H9 (cell line): ENCODE measurements around the gene HOXD11. TPM values are rescaled to one million over a fixed set of nuclear protein-coding genes. Genes with fewer than 3 reads are reported as not detected.

Source experiments
- DNase-seq: peaks from one replicate; pipeline ENCODE4 v3.0.0-alpha.2; 2017
- H2AFZ ChIP-seq: one replicate; pipeline ENCODE4 v1.6.1; 2013; ENCODE audit warnings: mild to moderate bottlenecking, low read length, control low read depth, moderate library complexity
- H2AK5ac ChIP-seq: 2 replicates; pipeline ENCODE4 v1.6.1; 2013; ENCODE audit warnings: low read length, control low read depth, mixed read lengths; ENCODE audit not compliant: insufficient read length
- H2BK120ac ChIP-seq: one replicate; pipeline ENCODE4 v1.6.1; 2013; ENCODE audit warnings: low read depth, mild to moderate bottlenecking, low read length, control low read depth, inconsistent platforms; ENCODE audit not compliant: poor library complexity, severe bottlenecking
- H2BK12ac ChIP-seq: 2 replicates; pipeline ENCODE4 v1.6.1; 2013; ENCODE audit warnings: low read length, control low read depth, mixed read lengths, low read depth; ENCODE audit not compliant: insufficient read length
- H2BK15ac ChIP-seq: 2 replicates; pipeline ENCODE4 v1.6.1; 2013; ENCODE audit warnings: low read depth, low read length, control low read depth
- H2BK20ac ChIP-seq: one replicate; pipeline ENCODE4 v1.6.1; 2013; ENCODE audit warnings: low read depth, mild to moderate bottlenecking, low read length, control low read depth, inconsistent platforms; ENCODE audit not compliant: poor library complexity, severe bottlenecking
- H2BK5ac ChIP-seq: 2 replicates; pipeline ENCODE4 v1.6.1; 2013; ENCODE audit warnings: low read length, control low read depth, mixed read lengths; ENCODE audit not compliant: insufficient read length
- H3K14ac ChIP-seq: 2 replicates; pipeline ENCODE4 v1.6.1; 2013; ENCODE audit warnings: low read length, control low read depth; ENCODE audit not compliant: insufficient read depth
- H3K18ac ChIP-seq: 2 replicates; pipeline ENCODE4 v1.6.1; 2013; ENCODE audit warnings: low read depth, mild to moderate bottlenecking, mixed read lengths, low read length, control low read depth; ENCODE audit not compliant: insufficient read length
- H3K23ac ChIP-seq: 2 replicates; pipeline ENCODE4 v1.6.1; 2013; ENCODE audit warnings: low read length, control low read depth, mixed read lengths, low read depth; ENCODE audit not compliant: insufficient read length
- H3K23me2 ChIP-seq: 2 replicates; pipeline ENCODE4 v1.6.1; 2013; ENCODE audit warnings: low read depth, mild to moderate bottlenecking, mixed read lengths, low read length, control low read depth; ENCODE audit not compliant: insufficient read length, poor library complexity, severe bottlenecking
- H3K27ac ChIP-seq: 2 replicates; pipeline ENCODE4 v1.5.1; 2013; ENCODE audit warnings: low read length, control low read depth, mixed read lengths, low read depth; ENCODE audit not compliant: insufficient read length
- H3K27me3 ChIP-seq: 2 replicates; pipeline ENCODE4 v1.6.1; 2013; ENCODE audit warnings: low read length, control low read depth, inconsistent platforms; ENCODE audit not compliant: insufficient read depth
- H3K4ac ChIP-seq: 2 replicates; pipeline ENCODE4 v1.6.1; 2013; ENCODE audit warnings: low read depth, mild to moderate bottlenecking, control low read depth, inconsistent platforms, low read length, moderate library complexity
- H3K4me1 ChIP-seq: 2 replicates; pipeline ENCODE4 v1.6.1; 2013; ENCODE audit warnings: low read length, control low read depth, inconsistent platforms; ENCODE audit not compliant: insufficient read depth
- H3K4me2 ChIP-seq: 2 replicates; pipeline ENCODE4 v1.6.1; 2013; ENCODE audit warnings: low read length, control low read depth, mixed read lengths; ENCODE audit not compliant: insufficient read length, insufficient read depth
- H3K56ac ChIP-seq: 2 replicates; pipeline ENCODE4 v1.6.1; 2013; ENCODE audit warnings: low read depth, mild to moderate bottlenecking, mixed read lengths, low read length, control low read depth; ENCODE audit not compliant: insufficient read length
- H3K79me1 ChIP-seq: 2 replicates; pipeline ENCODE4 v1.6.1; 2013; ENCODE audit warnings: low read depth, mild to moderate bottlenecking, moderate library complexity, low read length, control low read depth, inconsistent platforms; ENCODE audit not compliant: insufficient read depth, poor library complexity, severe bottlenecking
- H3K79me2 ChIP-seq: 2 replicates; pipeline ENCODE4 v1.6.1; 2013; ENCODE audit warnings: low read length, control low read depth, inconsistent platforms; ENCODE audit not compliant: insufficient read depth
- H3K9ac ChIP-seq: 2 replicates; pipeline ENCODE4 v1.6.1; 2013; ENCODE audit warnings: low read length, control low read depth, mixed read lengths; ENCODE audit not compliant: insufficient read length; ENCODE audit errors: extremely low read depth
- H3K9me3 ChIP-seq: one replicate; pipeline ENCODE4 v1.6.1; 2013; ENCODE audit warnings: low read depth, low read length, inconsistent platforms; ENCODE audit not compliant: control insufficient read depth
- H3T11ph ChIP-seq: one replicate; pipeline ENCODE4 v1.6.1; 2013; ENCODE audit warnings: mild to moderate bottlenecking, low read length, control low read depth, inconsistent platforms
- H4K20me1 ChIP-seq: one replicate; pipeline ENCODE4 v1.6.1; 2013; ENCODE audit not compliant: control insufficient read depth, insufficient read length, insufficient read depth
- H4K5ac ChIP-seq: 2 replicates; pipeline ENCODE4 v1.6.1; 2013; ENCODE audit warnings: low read depth, mild to moderate bottlenecking, mixed read lengths, low read length, control low read depth; ENCODE audit not compliant: insufficient read length
- H4K8ac ChIP-seq: replicated peaks from 2 replicates; pipeline ENCODE4 v1.6.1; 2013; ENCODE audit warnings: low read length, control low read depth, mixed read lengths, low read depth; ENCODE audit not compliant: insufficient read length
- H4K91ac ChIP-seq: 2 replicates; pipeline ENCODE4 v1.6.1; 2013; ENCODE audit warnings: low read depth, mild to moderate bottlenecking, moderate library complexity, mixed read lengths, low read length, control low read depth; ENCODE audit not compliant: insufficient read length
- H3K27ac Mint-ChIP-seq, 3 experiments: 2 replicates in 2 of 3; 3 replicates in 1 of 3; pipeline ENCODE4 v1.8.0; 2020 to 2021; ENCODE audit warnings: mixed read lengths in 3 of 3, mild to moderate bottlenecking in 1 of 3, moderate library complexity in 1 of 3
- H3K27me3 Mint-ChIP-seq: 2 replicates; pipeline ENCODE4 v1.8.0; 2021; ENCODE audit warnings: low read depth, mild to moderate bottlenecking, moderate library complexity, mixed read lengths
- H3K36me3 Mint-ChIP-seq, 3 experiments: 2 replicates in 2 of 3; 3 replicates in 1 of 3; pipeline ENCODE4 v1.8.0; 2020 to 2021; ENCODE audit warnings: low read depth in 3 of 3, mixed read lengths in 3 of 3; ENCODE audit not compliant: insufficient read depth in 1 of 3
- H3K4me1 Mint-ChIP-seq, 2 experiments: 2 replicates each; pipeline ENCODE4 v1.8.0; 2020; ENCODE audit warnings: mixed read lengths in 2 of 2
- H3K4me3 Mint-ChIP-seq, 2 experiments: 2 replicates in 1 of 2; 3 replicates in 1 of 2; pipeline ENCODE4 v1.8.0; 2020 to 2021; ENCODE audit warnings: mild to moderate bottlenecking in 2 of 2, mixed read lengths in 2 of 2, moderate library complexity in 1 of 2
- H3K9me3 Mint-ChIP-seq, 2 experiments: 2 replicates in 1 of 2; 3 replicates in 1 of 2; pipeline ENCODE4 v1.8.0; 2020; ENCODE audit warnings: mild to moderate bottlenecking in 2 of 2, mixed read lengths in 2 of 2, moderate library complexity in 1 of 2
- WGBS: extraction: QIAGEN DNeasy Blood & Tissue Kit; methylation state at CpG from one replicate; pipeline ENCODE4 v1.1.7; 2013; ENCODE audit warnings: missing lambda C conversion rate, low lambda C conversion rate, mixed read lengths; ENCODE audit not compliant: insufficient read length; ENCODE audit errors: extremely low coverage; 5-methylcytosine and 5-hydroxymethylcytosine counted together
- total RNA-seq: library from RNA; stranded (reverse); gene quantifications from 2 replicates; pipeline ENCODE4 v1.2.1, GENCODE V29; 2021
- TF ChIP-seq, protein P1 (sequence below): fragments of 200-600 bp; sonication (generic); conservative IDR thresholded peaks from 3 replicates; pipeline ENCODE4 v1.8.0; 2021; ENCODE audit warnings: antibody characterized with exemption, mild to moderate bottlenecking

The HOXD11 gene
- total RNA-seq, 1 experiment from 2014 or later, result not detected

DNA sequence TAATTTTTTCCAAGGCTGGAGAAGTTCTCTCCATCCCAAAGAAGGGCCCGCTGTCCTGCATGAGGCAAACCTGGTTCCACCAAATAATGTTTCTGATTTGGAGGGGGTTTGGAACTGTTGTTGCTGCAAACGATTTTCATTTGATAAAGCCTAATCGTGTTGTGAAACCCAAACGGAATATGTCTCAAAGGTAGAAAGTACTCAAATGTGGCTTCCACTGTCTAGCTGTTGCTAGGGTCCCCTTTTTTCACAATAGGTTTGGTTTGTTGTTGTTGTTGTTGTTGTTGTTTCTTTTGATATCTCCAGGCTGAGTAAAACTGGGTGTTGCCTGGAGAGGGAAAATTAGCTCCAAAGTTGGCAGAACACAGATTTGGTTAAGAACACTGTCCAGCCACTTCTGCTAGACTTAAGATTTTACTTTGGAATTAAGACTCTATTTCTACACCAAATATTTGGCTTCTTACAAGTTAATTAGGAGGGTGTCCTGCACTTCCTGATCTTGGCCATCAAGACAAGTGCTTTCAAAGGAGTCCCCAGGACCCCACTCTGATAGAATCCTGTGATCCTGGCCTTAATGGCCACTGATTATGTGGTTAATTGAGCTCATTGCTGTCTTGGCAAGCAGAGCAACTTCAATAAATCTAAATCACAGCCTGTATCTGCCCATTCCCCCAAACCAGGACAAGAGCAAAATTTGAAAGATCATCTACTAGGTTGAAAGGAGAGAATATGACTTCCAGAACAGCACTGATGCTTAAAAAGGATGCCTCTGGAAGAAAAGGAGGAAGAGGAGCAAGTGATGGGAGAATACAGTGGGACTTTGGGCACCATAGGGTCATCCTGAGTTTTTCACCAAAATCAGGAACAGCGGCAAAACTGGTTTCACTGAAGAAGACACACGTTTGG is 17.9 kb upstream of the HOXD11 start:
- peaks cover 98% of the 10 kb centered on the region for H3K27me3 Mint-ChIP-seq
- H4K20me1 ChIP-seq, result no peaks in the 10 kb centered on the region
- no peak overlapping the region for H4K91ac ChIP-seq
- H3K18ac ChIP-seq, result no peak overlapping the region
- H2BK120ac ChIP-seq, result no peak overlapping the region
- H3T11ph ChIP-seq, result no peak overlapping the region
- no peak overlapping the region for H3K14ac ChIP-seq
- H3K4me3 Mint-ChIP-seq, result no peak overlapping the region
- no peaks in the 10 kb centered on the region for H3K23me2 ChIP-seq
- peaks cover 11 to 32% of the 10 kb centered on the region in 2 experiments for H3K4me1 Mint-ChIP-seq
- WGBS, result no CpG with 5 or more reads among the region's 6 CpGs
- H4K5ac ChIP-seq, result no peak overlapping the region
- H2BK20ac ChIP-seq, result no peak overlapping the region
- no peaks in the 10 kb centered on the region for H3K79me1 ChIP-seq
- no peak overlapping the region for H3K27ac ChIP-seq
- H2AK5ac ChIP-seq, result no peak overlapping the region
- H3K4ac ChIP-seq, result no peak overlapping the region
- H2BK5ac ChIP-seq, result no peak overlapping the region
- H3K27ac Mint-ChIP-seq, result no peak overlapping the region
- H3K79me2 ChIP-seq, result no peaks in the 10 kb centered on the region
- TF ChIP-seq, protein P1, sequence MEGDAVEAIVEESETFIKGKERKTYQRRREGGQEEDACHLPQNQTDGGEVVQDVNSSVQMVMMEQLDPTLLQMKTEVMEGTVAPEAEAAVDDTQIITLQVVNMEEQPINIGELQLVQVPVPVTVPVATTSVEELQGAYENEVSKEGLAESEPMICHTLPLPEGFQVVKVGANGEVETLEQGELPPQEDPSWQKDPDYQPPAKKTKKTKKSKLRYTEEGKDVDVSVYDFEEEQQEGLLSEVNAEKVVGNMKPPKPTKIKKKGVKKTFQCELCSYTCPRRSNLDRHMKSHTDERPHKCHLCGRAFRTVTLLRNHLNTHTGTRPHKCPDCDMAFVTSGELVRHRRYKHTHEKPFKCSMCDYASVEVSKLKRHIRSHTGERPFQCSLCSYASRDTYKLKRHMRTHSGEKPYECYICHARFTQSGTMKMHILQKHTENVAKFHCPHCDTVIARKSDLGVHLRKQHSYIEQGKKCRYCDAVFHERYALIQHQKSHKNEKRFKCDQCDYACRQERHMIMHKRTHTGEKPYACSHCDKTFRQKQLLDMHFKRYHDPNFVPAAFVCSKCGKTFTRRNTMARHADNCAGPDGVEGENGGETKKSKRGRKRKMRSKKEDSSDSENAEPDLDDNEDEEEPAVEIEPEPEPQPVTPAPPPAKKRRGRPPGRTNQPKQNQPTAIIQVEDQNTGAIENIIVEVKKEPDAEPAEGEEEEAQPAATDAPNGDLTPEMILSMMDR, result no peak
- no peak overlapping the region for H4K8ac ChIP-seq
- no peak overlapping the region for H3K23ac ChIP-seq
- H3K27me3 ChIP-seq, result peaks cover 96% of the 10 kb centered on the region
- no peaks in the 10 kb centered on the region for H3K9me3 ChIP-seq
- H3K36me3 Mint-ChIP-seq, result peaks cover 0 to 3% (median 0%) of the 10 kb centered on the region in 3 experiments; a peak in 2 of 7 replicates
- H3K9me3 Mint-ChIP-seq, result peaks cover 11 to 14% of the 10 kb centered on the region in 2 experiments; a peak in 4 of 5 replicates
- no peak overlapping the region for H2AFZ ChIP-seq
- H3K4me2 ChIP-seq, result no peak overlapping the region
- no peak overlapping the region for H2BK15ac ChIP-seq
- no peak overlapping the region for H3K56ac ChIP-seq
- H2BK12ac ChIP-seq, result no peak overlapping the region
- DNase-seq, result peak; percentile 11
- peaks cover 3% of the 10 kb centered on the region; the same call in 1 of the 2 replicates for H3K4me1 ChIP-seq
- no peak overlapping the region for H3K9ac ChIP-seq
